ENCODE results near the gene GRK3. TPM values are rescaled to one million over a fixed set of nuclear protein-coding genes. Genes with fewer than 3 reads are reported as not detected.
"Not testable (repeated sequence)": the region's sequence is repeated elsewhere in the genome, so short reads cannot be mapped to it uniquely, and the experiment has no call there.

The GRK3 gene
- total RNA-seq, 2 experiments from 2014 or later = 34.1 to 43.3 TPM

DNA sequence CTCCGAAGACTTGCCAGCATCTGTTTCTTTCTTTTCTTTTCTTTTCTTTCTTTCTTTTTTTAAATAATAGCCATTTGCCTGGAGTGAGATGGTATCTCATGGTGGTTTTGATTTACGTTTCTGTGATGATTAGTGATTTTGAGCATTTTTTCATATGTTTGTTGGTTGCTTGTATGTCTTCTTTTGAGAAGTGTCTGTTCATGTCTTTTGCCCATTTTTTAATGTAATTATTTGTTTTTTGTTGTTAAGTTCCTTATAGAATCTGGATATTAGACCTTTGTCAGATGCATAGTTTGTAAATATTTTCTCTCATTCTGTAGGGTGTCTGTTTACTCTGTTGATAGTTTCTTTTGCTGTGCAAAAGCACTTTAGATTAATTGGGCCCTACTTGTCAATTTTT lies 28.8 kb downstream of the GRK3 start:
- ATAC-seq, H3K27me3 Mint-ChIP-seq, H3K27ac Mint-ChIP-seq, CTCF ChIA-PET, H3K4me3 Mint-ChIP-seq, DNase-seq: not testable (repeated sequence)
- Mint-ChIP-seq H3K36me3 (peaks cover 59% of the 10 kb centered on the region), H3K4me1 (peaks cover 14% of the 10 kb centered on the region), H3K9me3 (ENCODE audit: low read depth) (peaks cover 17% of the 10 kb centered on the region)

DNA sequence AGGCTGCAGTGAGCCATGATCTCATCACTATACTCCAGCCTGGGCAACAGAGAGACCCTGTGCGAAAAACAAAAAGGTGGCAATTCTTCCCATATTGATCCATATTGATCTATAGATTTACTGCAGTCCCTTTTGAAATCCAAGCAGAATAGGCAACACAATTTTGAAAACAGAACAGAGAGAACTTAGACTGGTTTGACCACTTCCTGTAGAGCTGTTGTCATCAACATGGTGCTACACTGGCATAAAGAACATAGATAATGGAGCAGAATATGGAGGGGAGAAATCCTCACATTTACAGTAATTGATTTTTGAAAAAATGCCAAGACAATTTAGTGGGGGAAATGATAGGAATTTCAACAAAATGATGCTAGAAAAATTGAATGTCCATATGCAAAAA lies 34.1 kb downstream of the GRK3 start:
- Mint-ChIP-seq H3K36me3 (peaks cover 47% of the 10 kb centered on the region), H3K9me3 (ENCODE audit: low read depth) (peaks cover 8% of the 10 kb centered on the region), H3K4me3 (no peak overlapping the region), H3K27me3 (no peaks in the 10 kb centered on the region), H3K27ac (peak overlapping the region; percentile 64), H3K4me1 (peaks cover 20% of the 10 kb centered on the region)
- no peak for DNase-seq
- ATAC-seq = peak; percentile 60
- CTCF ChIA-PET = interaction anchor here (1.6 kb wide), 1 partner anchor 31 kb away, joined by 4 read pairs; no protein-coding TSS in a partner anchor

DNA sequence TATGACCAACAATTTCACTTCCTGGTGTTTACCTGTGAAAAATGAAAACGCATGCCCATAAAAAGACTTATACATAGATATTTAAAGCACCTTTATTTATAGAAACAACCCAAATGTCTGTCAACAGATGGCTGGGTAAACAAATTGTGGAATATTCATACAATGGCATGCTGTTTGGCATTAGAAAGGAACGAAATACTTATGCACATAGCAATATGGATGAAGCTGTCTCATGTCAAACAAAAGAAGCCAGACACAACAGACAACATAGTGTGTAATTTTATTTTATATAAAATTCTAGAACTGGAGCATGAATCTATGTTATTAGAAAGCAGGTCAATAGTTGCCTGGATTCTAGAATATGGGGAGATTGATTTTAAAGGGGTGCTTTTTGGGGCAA lies 38.0 kb downstream of the GRK3 start:
- no peaks in the 10 kb centered on the region for H3K27me3 Mint-ChIP-seq
- H3K36me3 Mint-ChIP-seq = peaks cover 19% of the 10 kb centered on the region
- peaks cover 16% of the 10 kb centered on the region for H3K4me1 Mint-ChIP-seq
- H3K4me3 Mint-ChIP-seq = no peak overlapping the region
- H3K9me3 Mint-ChIP-seq (ENCODE audit: low read depth) = peaks cover 3% of the 10 kb centered on the region
- CTCF ChIA-PET = no interaction called here
- H3K27ac Mint-ChIP-seq = no peak overlapping the region
- no peak for ATAC-seq
- DNase-seq = no peak

DNA sequence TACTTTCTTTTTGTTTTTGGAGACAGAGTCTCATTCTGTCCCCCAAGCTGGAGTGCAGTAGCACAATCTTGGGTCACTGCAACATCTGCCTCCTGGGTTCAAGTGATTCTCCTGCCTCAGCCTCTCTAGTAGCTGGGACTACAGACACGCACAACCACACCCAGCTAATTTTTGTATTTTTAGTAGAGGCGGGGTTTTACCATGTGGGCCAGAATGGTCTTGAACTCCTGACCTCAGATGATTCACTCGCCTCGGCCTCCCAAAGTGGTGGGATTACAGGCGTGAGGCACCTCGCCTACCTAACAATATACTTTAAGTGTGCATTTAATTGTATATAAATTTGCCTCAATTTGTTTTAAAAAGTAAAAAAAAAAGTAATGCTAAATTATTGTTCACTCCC lies 38.4 kb downstream of the GRK3 start:
- no peak overlapping the region for H3K4me3 Mint-ChIP-seq
- CTCF ChIA-PET = no interaction called here
- ATAC-seq = no peak

DNA sequence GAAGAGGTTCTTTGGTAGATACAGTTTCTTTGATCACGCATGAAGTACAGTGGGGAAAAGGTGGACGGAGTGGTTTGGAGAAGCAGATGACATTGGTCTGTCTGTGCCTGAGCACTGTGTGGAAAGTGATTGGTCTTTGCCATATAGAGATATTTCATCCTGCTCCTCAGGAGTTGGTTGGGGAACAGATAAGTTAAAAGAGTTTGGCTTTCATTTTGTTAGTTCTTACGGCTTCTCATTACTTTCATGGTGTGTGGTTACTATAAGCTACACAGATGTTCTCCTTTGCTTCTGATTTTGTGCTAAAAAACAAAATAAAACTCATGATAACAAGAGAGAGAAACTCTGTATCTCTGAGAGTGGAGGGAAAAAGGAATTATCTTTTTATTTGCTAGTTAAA lies 40.7 kb downstream of the GRK3 start:
- H3K27ac Mint-ChIP-seq, H3K4me1 Mint-ChIP-seq: not testable (repeated sequence)

More for the DNA sequence above, 38.4 kb downstream of the GRK3 start:
- H3K9me3 Mint-ChIP-seq (ENCODE audit: low read depth) = peaks cover 2% of the 10 kb centered on the region
- peaks cover 12% of the 10 kb centered on the region for H3K4me1 Mint-ChIP-seq
- H3K27ac Mint-ChIP-seq = no peak overlapping the region
- H3K27me3 Mint-ChIP-seq = no peaks in the 10 kb centered on the region
- peaks cover 14% of the 10 kb centered on the region for H3K36me3 Mint-ChIP-seq
- no peak for DNase-seq

DNA sequence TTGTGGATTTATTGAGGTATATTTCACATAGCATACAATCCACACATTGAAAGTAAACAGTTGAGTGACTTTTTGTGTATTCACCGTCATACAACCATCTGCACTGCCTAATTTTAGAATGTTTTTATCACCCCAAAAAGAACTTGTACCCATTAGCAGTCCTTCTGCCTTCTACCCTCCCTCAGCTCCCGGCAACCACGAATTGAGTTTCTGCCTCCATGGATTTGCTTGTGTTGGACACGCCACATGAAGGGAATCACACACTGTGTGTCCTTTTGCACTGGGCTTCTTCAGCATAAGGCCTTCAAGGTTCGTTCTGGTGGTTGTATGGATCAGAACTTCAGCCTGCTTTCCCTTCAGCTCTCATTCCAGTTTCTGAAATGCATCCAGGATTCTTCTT lies 41.1 kb downstream of the GRK3 start:
- H3K4me3 Mint-ChIP-seq; H3K27me3 Mint-ChIP-seq; H3K27ac Mint-ChIP-seq; H3K4me1 Mint-ChIP-seq; H3K36me3 Mint-ChIP-seq; H3K9me3 Mint-ChIP-seq (ENCODE audit: low read depth); DNase-seq; ATAC-seq: not testable (repeated sequence)
- CTCF ChIA-PET = interaction anchor here (0.9 kb wide), 1 partner anchor 167 kb away, joined by 3 read pairs; no protein-coding TSS in a partner anchor

More for the DNA sequence above, 40.7 kb downstream of the GRK3 start:
- not testable (repeated sequence) for DNase-seq; H3K27me3 Mint-ChIP-seq; H3K36me3 Mint-ChIP-seq; H3K9me3 Mint-ChIP-seq (ENCODE audit: low read depth); H3K4me3 Mint-ChIP-seq; ATAC-seq
- CTCF ChIA-PET = interaction anchor here (0.9 kb wide), 1 partner anchor 168 kb away, joined by 3 read pairs; no protein-coding TSS in a partner anchor

DNA sequence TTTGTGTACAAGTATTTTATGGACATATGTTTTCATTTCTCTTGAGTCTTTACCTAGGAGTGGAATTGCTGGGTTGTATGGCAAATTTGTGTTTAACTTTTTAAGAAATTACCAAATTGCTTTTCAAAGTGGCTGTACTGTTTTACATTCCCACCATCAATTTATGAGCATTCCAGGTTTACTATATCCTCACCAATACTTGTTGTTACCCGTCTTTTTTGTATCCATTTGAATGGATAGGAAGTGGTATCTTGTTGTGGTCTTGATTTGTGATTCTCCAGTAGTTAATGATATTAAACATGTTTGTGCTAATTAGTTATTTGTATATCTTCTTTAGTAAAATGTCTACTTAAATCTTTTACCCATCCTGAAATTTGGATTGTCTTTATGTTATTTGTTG lies 46.8 kb downstream of the GRK3 start:
- H3K9me3 Mint-ChIP-seq (ENCODE audit: low read depth); ATAC-seq; H3K4me1 Mint-ChIP-seq; H3K4me3 Mint-ChIP-seq; H3K27ac Mint-ChIP-seq; DNase-seq; CTCF ChIA-PET; H3K27me3 Mint-ChIP-seq: not testable (repeated sequence)
- H3K36me3 Mint-ChIP-seq = peaks cover 29% of the 10 kb centered on the region

DNA sequence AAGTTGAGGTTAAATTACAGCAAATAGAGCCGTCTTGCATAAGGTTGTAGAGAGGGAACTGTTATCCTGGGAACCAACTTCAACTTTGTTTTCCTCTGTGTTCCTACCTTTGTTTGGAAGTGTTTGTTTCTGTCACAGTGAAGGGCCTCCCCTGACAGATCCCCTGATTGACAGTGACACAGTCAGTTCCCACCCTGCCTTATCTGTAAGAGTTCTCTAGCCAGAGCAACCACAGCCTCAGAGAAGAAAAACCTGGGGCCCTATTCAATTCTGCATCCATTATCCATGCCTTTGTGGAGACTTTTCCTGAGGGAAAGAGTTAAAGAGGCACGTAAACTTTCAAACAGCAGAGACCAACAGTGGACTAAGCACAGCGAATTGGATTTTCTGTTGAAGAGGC lies 48.7 kb downstream of the GRK3 start:
- H3K36me3 Mint-ChIP-seq = peaks cover 33% of the 10 kb centered on the region
- ATAC-seq; CTCF ChIA-PET; H3K27me3 Mint-ChIP-seq; H3K4me3 Mint-ChIP-seq; DNase-seq; H3K27ac Mint-ChIP-seq; H3K4me1 Mint-ChIP-seq; H3K9me3 Mint-ChIP-seq (ENCODE audit: low read depth): not testable (repeated sequence)

DNA sequence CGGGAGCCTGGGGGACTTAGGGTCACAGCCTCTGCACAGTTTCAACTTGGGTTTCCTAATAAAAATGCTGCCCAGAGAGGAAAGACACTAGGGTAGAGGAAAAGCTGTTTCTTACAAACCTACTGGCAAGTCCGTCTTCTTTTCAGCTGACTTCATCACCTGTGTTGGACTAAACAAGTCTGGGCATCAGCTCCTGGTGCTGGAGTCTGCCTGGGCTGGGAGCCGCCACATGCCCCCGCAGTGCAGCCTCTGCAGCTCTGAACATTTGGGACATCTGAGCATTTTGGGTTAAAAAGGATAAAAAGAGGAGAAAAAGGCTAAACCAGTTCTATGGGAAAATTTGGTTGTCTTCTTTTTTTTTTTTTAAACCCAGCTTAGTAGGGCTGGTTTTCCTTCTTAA lies 49.1 kb downstream of the GRK3 start:
- H3K9me3 Mint-ChIP-seq (ENCODE audit: low read depth); H3K27ac Mint-ChIP-seq; ATAC-seq; H3K4me3 Mint-ChIP-seq; DNase-seq; H3K4me1 Mint-ChIP-seq; CTCF ChIA-PET; H3K27me3 Mint-ChIP-seq: not testable (repeated sequence)
- peaks cover 35% of the 10 kb centered on the region for H3K36me3 Mint-ChIP-seq

DNA sequence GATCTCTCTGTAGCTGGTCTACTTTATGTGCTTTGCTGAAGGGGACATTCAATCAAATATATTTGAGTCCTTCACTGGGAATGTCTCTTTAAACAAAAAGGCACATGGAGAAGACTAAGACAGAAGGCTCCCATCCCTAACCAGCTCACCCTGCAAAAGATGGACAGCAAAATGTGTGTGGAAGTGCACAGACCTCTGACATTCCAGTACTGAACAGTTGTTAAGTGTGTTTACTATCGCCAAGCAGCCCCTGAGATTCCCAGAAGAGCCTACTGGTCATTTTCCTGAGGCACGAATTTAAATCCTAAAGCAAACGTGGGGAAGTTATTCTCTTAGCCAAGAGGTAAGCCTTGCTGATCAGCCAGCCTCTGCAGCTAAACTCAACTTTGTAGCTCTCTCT lies 50.3 kb downstream of the GRK3 start:
- ATAC-seq; H3K9me3 Mint-ChIP-seq (ENCODE audit: low read depth); H3K4me3 Mint-ChIP-seq; CTCF ChIA-PET; H3K27ac Mint-ChIP-seq; DNase-seq; H3K27me3 Mint-ChIP-seq: not testable (repeated sequence)
- H3K36me3 Mint-ChIP-seq = peaks cover 37% of the 10 kb centered on the region
- peaks cover 12% of the 10 kb centered on the region for H3K4me1 Mint-ChIP-seq

DNA sequence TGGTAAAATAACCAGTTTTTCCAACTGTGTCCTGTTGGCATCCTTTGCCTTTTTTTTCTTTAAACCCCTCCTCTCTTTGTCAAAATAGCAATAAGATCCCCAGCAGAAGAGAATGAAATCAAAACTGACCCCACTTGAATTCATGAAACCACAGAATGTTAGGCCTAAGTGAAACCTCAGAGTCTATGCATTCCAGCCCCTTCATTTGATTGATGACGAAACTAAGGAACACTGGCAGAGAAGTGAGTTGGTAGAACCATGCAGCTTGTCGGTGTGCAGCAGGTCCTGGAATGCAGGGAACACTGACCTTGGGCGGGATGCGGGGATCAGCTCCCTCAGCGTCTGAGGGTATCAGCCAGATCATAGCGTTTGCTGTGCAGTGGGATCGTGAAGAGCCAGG lies 57.5 kb downstream of the GRK3 start:
- Mint-ChIP-seq H3K4me1 (peaks cover 56% of the 10 kb centered on the region), H3K27me3 (no peaks in the 10 kb centered on the region), H3K4me3 (no peak overlapping the region), H3K36me3 (peaks cover 19% of the 10 kb centered on the region), H3K9me3 (ENCODE audit: low read depth) (no peaks in the 10 kb centered on the region), H3K27ac (no peak overlapping the region)
- DNase-seq (no peak), ATAC-seq (no peak)
- CTCF ChIA-PET = interaction anchor here (1.8 kb wide), 1 partner anchor 159 kb away, joined by 5 read pairs; no protein-coding TSS in a partner anchor

DNA sequence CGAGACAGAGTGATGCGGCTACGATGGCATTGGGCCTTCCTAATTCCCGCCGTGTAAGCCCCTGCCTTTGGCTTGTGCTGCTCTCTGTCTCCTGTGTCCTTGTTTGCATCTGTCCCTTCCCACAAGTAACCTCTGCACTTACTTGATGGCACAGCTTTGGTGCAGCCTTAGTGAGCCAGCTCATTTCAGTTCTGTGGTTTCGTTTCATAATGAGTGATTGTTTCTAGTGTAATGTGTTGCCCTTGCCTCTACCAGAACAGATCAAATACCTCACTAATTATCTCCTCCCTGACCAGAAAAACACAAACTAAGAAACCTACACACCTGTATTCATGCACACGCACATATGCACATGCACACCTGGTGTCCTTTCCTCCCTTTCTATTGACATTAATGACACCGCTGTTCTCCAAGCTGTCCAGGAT lies 58.8 kb downstream of the GRK3 start:
- H3K36me3 Mint-ChIP-seq = peaks cover 14% of the 10 kb centered on the region
- H3K4me3 Mint-ChIP-seq = peak overlapping the region; percentile 1
- ATAC-seq = peak; percentile 96
- H3K27ac Mint-ChIP-seq = peak overlapping the region; percentile 54
- peak; percentile 67 for DNase-seq
- no peaks in the 10 kb centered on the region for H3K27me3 Mint-ChIP-seq
- peaks cover 52% of the 10 kb centered on the region for H3K4me1 Mint-ChIP-seq
- CTCF ChIA-PET = interaction anchor here (1.0 to 1.8 kb wide), 4 partner anchors 36 to 161 kb away, joined by 3 to 5 read pairs (median 4); no protein-coding TSS in a partner anchor
- H3K9me3 Mint-ChIP-seq (ENCODE audit: low read depth) = no peaks in the 10 kb centered on the region

DNA sequence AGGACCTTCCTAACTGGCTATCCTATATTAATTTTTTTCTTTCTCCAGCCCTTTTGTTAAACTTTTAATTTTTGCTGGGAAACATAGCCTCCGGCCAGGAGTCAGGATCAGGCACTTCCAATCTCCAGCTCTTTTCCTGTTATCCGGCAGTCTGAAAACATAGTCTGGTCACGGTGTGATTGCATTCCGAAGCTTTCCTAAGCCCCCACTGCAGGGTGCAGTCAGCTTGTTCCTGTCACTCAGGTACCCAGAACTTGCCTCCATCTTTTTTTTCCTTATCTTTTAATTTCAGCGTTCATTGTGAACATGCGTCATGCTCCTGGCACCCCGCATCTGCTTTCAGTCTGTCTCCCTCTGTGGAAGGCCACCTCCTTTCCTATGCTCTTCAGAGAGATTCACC lies 59.4 kb downstream of the GRK3 start:
- Mint-ChIP-seq H3K4me3 (no peak overlapping the region), H3K36me3 (peaks cover 14% of the 10 kb centered on the region), H3K27me3 (no peaks in the 10 kb centered on the region), H3K4me1 (peaks cover 49% of the 10 kb centered on the region), H3K9me3 (ENCODE audit: low read depth) (no peaks in the 10 kb centered on the region), H3K27ac (no peak overlapping the region)
- ATAC-seq (no peak), DNase-seq (no peak)
- CTCF ChIA-PET = interaction anchor here (1.0 to 1.8 kb wide), 4 partner anchors 36 to 161 kb away, joined by 3 to 5 read pairs (median 4); no protein-coding TSS in a partner anchor

DNA sequence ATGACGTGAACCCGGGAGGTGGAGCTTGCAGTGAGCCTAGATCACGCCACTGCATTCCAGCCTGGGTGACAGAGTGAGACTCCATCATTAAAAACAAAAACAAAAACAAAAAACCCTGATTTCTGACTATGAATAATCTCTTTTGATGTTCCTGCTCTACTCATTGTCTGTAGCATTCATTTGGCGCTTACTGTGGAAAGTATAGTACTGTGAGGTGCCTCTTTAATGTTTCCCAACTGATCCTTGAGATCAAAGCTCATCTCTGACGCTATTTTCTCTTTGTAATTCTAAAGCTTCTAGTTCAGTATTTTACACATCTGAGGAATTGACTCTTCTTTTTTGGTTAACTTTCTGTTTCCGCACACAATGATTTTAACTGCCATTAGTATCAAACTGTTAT lies 60.0 kb downstream of the GRK3 start:
- H3K27ac Mint-ChIP-seq = no peak overlapping the region
- H3K4me1 Mint-ChIP-seq = peaks cover 47% of the 10 kb centered on the region
- CTCF ChIA-PET = interaction anchor here (1.1 kb wide), 1 partner anchor 87 kb away, joined by 3 read pairs; no protein-coding TSS in a partner anchor

More for the DNA sequence above, 60.0 kb downstream of the GRK3 start:
- Mint-ChIP-seq H3K27me3 (no peaks in the 10 kb centered on the region), H3K36me3 (peaks cover 13% of the 10 kb centered on the region), H3K9me3 (ENCODE audit: low read depth) (no peaks in the 10 kb centered on the region), H3K4me3 (no peak overlapping the region)
- DNase-seq (no peak), ATAC-seq (no peak)

Measured in activated CD8-positive, alpha-beta memory T cell treated with anti-CD3 and anti-CD28 coated beads, Interleukin-2, amount 10 ng/mL, durations not matched to agents 7 days and 5 days (primary cell).